Suprapubic skin (tissue), 4 donors: Measurements from ENCODE around the gene CADPS. TPM values are rescaled to one million over a fixed set of nuclear protein-coding genes. Genes with fewer than 3 reads are reported as not detected.
"Not testable (repeated sequence)": the region's sequence is repeated elsewhere in the genome, so short reads cannot be mapped to it uniquely, and the experiment has no call there.

ENCODE experiments used
- DNase-seq, 2 donors: peaks; one replicate each; pipeline ENCODE4 v3.0.0-alpha.2; 2019; ENCODE audit warnings: low spot score in 2 of 2
- H3K27ac ChIP-seq: fragments of 200-600 bp; sonication (generic); one replicate; pipeline ENCODE4 v1.5.1; 2019
- H3K27me3 ChIP-seq: fragments of 200-600 bp; sonication (generic); one replicate; pipeline ENCODE4 v1.5.1; 2019
- H3K36me3 ChIP-seq: fragments of 200-600 bp; sonication (generic); one replicate; pipeline ENCODE4 v1.5.1; 2019
- H3K4me1 ChIP-seq: fragments of 200-600 bp; sonication (generic); one replicate; pipeline ENCODE4 v1.5.1; 2019
- H3K4me3 ChIP-seq: fragments of 200-600 bp; sonication (generic); one replicate; pipeline ENCODE4 v1.5.1; 2019; ENCODE audit warnings: mild to moderate bottlenecking
- H3K9me3 ChIP-seq: fragments of 200-600 bp; sonication (generic); one replicate; pipeline ENCODE4 v1.5.1; 2019
- CTCF ChIP-seq, 2 donors: fragments of 200-600 bp in 1 of 2; fragments of 450-650 bp in 1 of 2; sonication (generic) in 1 of 2; IDR thresholded peaks; one replicate each; pipeline ENCODE4 v1.5.1; 2016 to 2019; ENCODE audit warnings: antibody characterized with exemption in 2 of 2, mild to moderate bottlenecking in 1 of 2, moderate library complexity in 1 of 2
- EP300 ChIP-seq: sonication (generic); formaldehyde crosslinking; IDR thresholded peaks from one replicate; pipeline ENCODE4 v1.6.1; 2017; ENCODE audit warnings: antibody characterized with exemption
- POLR2A ChIP-seq, 2 donors: fragments of 450-650 bp; IDR thresholded peaks; one replicate each; pipeline ENCODE4 v1.6.1; 2017; ENCODE audit warnings: antibody characterized with exemption in 2 of 2, mild to moderate bottlenecking in 2 of 2, moderate library complexity in 2 of 2
- POLR2AphosphoS5 ChIP-seq, 3 donors: sonication (generic); formaldehyde crosslinking; IDR thresholded peaks; one replicate each; pipeline ENCODE4 v1.6.1; 2017; ENCODE audit warnings: antibody characterized with exemption in 3 of 3
- WGBS: methylation state at CpG from one replicate; pipeline ENCODE4 v1.1.5; 2018; 5-methylcytosine and 5-hydroxymethylcytosine counted together
- total RNA-seq, 4 donors: library from RNA; depleted of rRNA; stranded (reverse); fragments of >200 nt; gene quantifications; one replicate each; pipeline ENCODE4 v1.1.0, GENCODE V29; 2016

Gene CADPS
- total RNA-seq, 4 donors from 2014 or later: 0.57 to 3.8 (median 3.0) TPM

- no peak for DNase-seq
- TF ChIP-seq CTCF (IDR thresholded peaks at IDR 0.05) (no peak), EP300 (no peak), POLR2AphosphoS5 (IDR thresholded peaks at IDR 0.05) (no peak), POLR2A (IDR thresholded peaks at IDR 0.05) (no peak)
- no peaks in the 10 kb centered on the region for H3K4me1 ChIP-seq
- no peak overlapping the region for H3K4me3 ChIP-seq
- H3K9me3 ChIP-seq: no peaks in the 10 kb centered on the region
- WGBS: 78% methylated on average over 4 of the region's 4 CpGs
- H3K27me3 ChIP-seq: no peaks in the 10 kb centered on the region
- H3K27ac ChIP-seq: no peak overlapping the region
- no peaks in the 10 kb centered on the region for H3K36me3 ChIP-seq
Observed at GRCh38 chr3:62584636-62585035, 290.6 kb downstream of the CADPS start.

DNA sequence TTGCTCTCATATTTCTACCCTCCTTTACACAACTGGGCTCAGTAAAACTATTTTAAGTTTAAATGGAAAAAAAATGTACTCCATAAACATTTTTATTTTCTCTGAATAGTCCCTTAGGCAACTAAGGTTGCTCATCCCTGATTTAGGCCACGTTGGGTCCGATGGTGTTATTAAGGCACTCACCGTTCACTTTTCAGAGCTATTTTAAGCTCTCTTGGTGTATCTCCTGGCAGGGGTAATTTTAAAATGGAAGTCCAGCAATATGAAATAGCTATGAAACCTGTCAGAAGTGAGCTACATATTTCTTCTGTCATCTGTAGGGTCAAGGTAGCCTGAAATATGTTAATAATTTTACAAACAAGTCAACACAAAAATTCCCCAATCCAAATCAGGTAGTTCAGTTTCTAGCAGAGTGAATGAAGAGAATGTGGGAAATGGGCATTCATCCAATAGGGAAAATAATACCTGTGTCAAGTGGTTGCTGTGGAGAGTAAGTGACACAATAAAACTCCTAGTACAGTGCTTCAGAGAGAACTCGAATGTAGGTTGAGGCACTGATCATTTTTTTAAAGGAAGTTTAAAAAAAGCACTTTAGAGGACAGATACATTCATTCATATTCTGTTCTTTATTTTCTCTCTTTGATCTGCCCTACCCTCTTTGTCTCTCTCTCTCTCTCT is 292.6 kb downstream of the CADPS start:
- H3K4me1 ChIP-seq: no peaks in the 10 kb centered on the region
- WGBS: 56% methylated on average over 4 of the region's 4 CpGs
- no peak overlapping the region for H3K4me3 ChIP-seq
- no peak overlapping the region for H3K27ac ChIP-seq
- no peaks in the 10 kb centered on the region for H3K9me3 ChIP-seq
- H3K36me3 ChIP-seq: no peaks in the 10 kb centered on the region
- DNase-seq: no peak
- H3K27me3 ChIP-seq: no peaks in the 10 kb centered on the region
- TF ChIP-seq EP300: no peak
- no peak for TF ChIP-seq POLR2A (IDR thresholded peaks at IDR 0.05)
- TF ChIP-seq POLR2AphosphoS5 (IDR thresholded peaks at IDR 0.05): no peak
- TF ChIP-seq CTCF (IDR thresholded peaks at IDR 0.05): no peak

DNA sequence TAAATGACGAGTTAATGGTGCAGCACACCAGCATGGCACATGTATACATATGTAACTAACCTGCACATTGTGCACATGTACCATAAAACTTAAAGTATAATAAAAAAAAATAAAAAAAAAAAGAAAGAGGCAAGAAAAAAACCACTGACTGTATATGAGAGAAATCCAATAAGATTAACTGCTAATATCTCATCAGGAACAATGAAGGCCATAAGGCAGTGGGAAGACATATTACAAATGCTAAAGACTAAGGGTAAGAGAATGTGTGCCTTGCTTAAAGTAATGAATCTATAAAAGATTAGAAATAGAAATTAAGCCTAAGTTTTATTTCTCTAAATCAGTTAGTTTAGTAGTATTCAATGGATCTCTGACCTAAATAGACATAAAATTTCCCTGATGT is 294.7 kb downstream of the CADPS start:
- H3K27me3 ChIP-seq, H3K4me1 ChIP-seq, H3K9me3 ChIP-seq, DNase-seq, H3K36me3 ChIP-seq, H3K4me3 ChIP-seq, H3K27ac ChIP-seq: not testable (repeated sequence)
- 81% methylated on average over 1 of the region's 1 CpG for WGBS

DNA sequence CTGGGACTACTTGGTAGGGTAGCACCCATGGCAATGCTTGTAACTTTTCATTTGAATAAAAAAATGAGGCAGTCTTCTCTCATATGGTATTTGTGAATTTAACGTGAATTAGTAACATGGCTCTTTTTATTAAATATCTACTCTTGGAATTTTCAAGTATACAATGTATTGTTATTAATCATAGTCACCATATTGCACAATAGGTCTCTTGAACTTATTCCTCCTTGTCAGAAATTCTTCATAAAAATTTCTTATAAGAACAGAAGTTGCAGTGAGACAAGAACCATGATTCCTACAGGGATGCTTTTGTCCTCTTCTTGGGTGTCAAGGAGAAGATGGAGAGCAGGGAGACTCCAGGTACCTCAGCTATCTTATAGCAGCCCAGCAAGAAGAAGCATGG is 298.1 kb downstream of the CADPS start:
- no peak overlapping the region for H3K27ac ChIP-seq
- WGBS: 78% methylated on average over 1 of the region's 1 CpG
- no peaks in the 10 kb centered on the region for H3K9me3 ChIP-seq
- H3K27me3 ChIP-seq: no peaks in the 10 kb centered on the region
- H3K4me1 ChIP-seq: no peaks in the 10 kb centered on the region
- no peak for DNase-seq
- no peaks in the 10 kb centered on the region for H3K36me3 ChIP-seq
- H3K4me3 ChIP-seq: no peak overlapping the region
- TF ChIP-seq POLR2AphosphoS5 (IDR thresholded peaks at IDR 0.05) (no peak), EP300 (no peak), CTCF (IDR thresholded peaks at IDR 0.05) (no peak), POLR2A (IDR thresholded peaks at IDR 0.05) (no peak)

GRCh38 chr3:62574266-62574898 is 300.8 kb downstream of the CADPS start:
- H3K4me1 ChIP-seq: no peaks in the 10 kb centered on the region
- no peaks in the 10 kb centered on the region for H3K36me3 ChIP-seq
- H3K4me3 ChIP-seq: no peak overlapping the region
- no peaks in the 10 kb centered on the region for H3K27me3 ChIP-seq
- WGBS: 72% methylated on average over 5 of the region's 5 CpGs
- H3K27ac ChIP-seq: no peak overlapping the region
- DNase-seq: no peak
- H3K9me3 ChIP-seq: no peaks in the 10 kb centered on the region
- no peak for TF ChIP-seq CTCF (IDR thresholded peaks at IDR 0.05)
- no peak for TF ChIP-seq POLR2A (IDR thresholded peaks at IDR 0.05)
- no peak for TF ChIP-seq POLR2AphosphoS5 (IDR thresholded peaks at IDR 0.05)
- no peak for TF ChIP-seq EP300
